SH-SY5Y (cell line): ENCODE results near the gene GALNTL6.

ENCODE experiments used
- GATA2 ChIP-seq: IDR thresholded peaks from 2 replicates; pipeline ENCODE4 v1.6.1; 2011; ENCODE audit warnings: mild to moderate bottlenecking, low read depth, low read length
- GATA3 ChIP-seq: IDR thresholded peaks from 2 replicates; pipeline ENCODE4 v1.6.1; 2011; ENCODE audit warnings: low read depth, mild to moderate bottlenecking, low read length, moderate library complexity

GRCh38 chr4:172045981-172046380 lies 232.8 kb downstream of the GALNTL6 start:
- TF ChIP-seq GATA3 (no peak), GATA2 (no peak)
